HuH-7 (cell line): ENCODE data around the gene COX19.
A peak's percentile ranks its signal among the peaks of the same experiment; 100 is the strongest.
"Not testable (repeated sequence)": the region's sequence is repeated elsewhere in the genome, so short reads cannot be mapped to it uniquely, and the experiment has no call there.

Experiments used
- DNase-seq: peaks from one replicate; pipeline ENCODE4 v3.0.0; 2011; ENCODE audit warnings: low spot score

Gene COX19

GRCh38 chr7:943793-944192 lies 31.6 kb downstream of the COX19 start:
- not testable (repeated sequence) for DNase-seq

DNA sequence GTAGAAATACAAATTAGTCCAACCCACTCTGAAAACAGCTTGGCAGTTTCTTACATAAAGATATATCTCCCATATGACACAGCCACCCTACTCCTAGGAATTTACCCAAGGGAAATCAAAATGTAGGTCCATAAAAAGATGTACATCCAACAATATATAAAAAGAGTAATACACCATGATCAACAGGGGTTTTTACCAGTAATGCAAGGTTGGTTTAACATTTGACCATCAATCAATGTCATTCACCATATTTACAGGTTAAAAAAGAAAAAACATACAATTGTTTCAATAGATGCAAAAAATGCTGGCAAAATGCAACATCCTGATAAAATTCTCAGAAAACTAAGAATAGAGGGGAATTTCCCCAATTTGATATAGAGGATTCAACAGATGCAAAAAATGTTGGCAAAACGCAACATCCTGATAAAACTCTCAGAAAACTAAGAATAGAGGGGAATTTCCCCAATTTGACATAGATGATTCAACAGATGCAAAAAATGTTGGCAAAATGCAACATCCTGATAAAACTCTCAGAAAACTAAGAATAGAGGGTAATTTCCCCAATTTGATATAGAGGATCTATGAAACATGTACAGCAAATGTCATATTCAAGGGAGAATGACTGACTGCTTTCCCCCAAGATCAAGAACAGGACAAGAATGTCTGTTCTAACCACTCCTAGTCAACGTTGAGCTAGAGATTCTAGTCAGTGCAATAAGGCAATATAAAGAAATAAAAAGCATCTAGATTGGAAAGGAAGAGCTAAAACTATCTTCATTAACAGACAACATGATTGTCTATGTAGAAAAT lies 34.5 kb downstream of the COX19 start:
- DNase-seq: no peak

DNA sequence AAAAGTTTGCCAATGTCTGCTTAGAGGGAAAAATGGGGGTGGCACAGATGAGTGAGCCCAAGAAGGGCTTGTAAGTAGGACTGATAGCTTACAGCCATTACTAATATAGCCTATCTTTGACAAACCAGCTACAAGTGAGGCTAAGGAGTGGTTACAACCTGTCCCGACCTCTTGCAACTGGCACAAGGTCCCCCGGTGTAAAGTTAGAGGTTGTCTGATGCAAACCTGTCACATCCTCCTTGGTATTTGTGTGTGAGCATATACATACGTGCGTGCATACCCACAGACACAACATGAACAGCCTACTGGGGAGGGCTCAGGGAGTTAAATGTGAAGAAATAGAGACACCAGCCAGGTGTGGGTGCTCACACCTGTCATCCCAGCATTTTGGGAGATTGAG lies 35.5 kb downstream of the COX19 start:
- no peak for DNase-seq

DNA sequence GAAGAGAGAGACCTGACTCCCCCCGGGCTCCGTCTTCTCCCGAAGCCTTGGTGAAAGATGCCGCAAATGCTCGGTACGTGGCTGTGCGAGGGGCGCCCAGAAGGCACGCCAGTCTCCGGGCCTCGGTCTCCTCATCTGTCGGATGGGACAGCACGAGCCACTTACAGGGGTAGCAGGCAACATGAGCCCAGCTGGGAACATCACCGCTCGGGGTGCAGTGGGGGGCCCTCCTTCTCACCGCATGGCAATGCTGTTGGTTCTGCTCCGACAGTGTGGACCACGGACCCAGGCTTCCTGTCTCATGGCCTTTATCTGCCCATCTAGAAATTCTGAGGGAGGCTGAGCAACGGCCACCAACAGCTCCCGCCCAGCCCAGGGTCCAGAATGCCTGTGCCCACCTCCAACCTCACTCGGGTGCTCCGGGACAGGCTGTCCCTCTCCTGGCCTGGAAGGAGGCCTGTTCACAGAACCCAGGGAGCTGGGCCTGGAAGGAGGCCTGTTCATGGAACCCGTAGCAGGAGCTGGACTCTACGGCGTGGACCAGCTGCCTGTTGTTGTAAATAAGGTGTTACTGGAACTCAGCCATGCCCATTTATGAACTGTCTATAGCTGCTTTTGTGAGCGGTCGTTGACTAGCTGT lies 36.7 kb downstream of the COX19 start:
- DNase-seq: no peak

GRCh38 chr7:937856-938484 lies 37.4 kb downstream of the COX19 start:
- DNase-seq: peak; percentile 80

GRCh38 chr7:936386-937054 lies 38.8 kb downstream of the COX19 start:
- DNase-seq: peak; percentile 83

DNA sequence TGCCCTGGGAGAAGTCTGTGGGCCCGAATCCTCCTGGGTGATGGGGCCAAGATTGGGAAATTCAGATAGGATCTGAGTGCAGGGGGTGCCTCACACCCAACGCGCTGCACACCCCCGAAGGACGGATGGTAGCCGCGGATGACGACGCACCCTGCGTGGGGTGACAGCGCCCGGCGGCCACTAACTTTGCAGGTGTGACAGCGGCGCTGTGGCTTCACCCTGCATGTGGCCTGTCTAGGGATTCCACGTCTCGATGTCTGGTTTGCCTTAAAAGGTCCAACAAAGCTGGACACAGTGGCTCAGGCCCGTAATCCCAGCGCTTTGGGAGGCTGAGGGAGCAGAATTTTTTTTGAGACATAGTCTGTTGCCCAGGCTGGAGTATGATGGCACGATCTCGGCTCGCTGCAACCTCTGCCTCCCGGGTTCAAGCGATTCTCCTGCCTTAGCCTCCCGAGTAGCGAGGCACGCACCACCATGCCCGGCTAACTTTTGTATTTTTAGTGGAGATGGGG lies 39.4 kb downstream of the COX19 start:
- no peak for DNase-seq

GRCh38 chr7:935164-935873 lies 40.0 kb downstream of the COX19 start:
- DNase-seq: no peak

- DNase-seq: no peak
Observed at GRCh38 chr7:934469-935163, 40.7 kb downstream of the COX19 start.

GRCh38 chr7:932651-932975 lies 42.7 kb downstream of the COX19 start:
- DNase-seq: no peak

DNA sequence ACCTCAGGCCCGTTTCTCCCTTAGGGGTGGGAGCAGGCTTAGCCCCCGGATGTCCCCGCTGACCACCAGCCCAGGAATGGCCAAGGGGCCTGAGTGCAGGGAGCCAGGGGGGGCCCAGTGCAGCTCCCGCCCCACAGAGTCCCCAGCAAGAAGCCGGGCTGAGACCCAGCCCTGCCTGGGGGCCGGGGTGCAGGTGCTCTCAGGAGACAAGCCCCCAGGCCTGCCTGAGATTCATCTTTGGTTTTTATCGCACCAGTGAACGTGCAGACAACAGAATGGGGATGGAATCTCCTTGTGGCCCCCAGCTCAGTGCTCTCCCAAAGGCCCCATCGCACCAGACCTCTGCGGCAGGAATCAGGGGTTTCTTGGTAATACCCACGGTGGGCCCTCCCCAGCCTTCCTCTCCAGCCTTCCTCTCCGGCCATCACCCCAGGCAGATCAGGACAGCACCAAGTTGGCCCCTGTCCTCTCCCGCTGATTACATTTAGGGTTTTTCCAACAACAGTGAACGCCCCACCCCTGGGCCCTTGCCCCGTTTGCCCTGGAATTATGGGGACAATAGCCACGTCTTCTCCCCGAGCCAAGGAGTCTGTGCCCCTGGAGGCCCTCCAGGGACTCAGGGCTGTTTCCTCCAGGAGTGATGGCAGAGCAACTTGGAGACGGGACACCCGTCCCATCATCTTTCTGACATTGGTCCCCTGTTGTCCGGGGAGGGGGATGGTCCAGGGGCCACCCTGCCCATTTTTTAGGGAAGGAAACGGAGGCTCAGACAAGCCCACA lies 43.3 kb downstream of the COX19 start:
- no peak for DNase-seq

DNA sequence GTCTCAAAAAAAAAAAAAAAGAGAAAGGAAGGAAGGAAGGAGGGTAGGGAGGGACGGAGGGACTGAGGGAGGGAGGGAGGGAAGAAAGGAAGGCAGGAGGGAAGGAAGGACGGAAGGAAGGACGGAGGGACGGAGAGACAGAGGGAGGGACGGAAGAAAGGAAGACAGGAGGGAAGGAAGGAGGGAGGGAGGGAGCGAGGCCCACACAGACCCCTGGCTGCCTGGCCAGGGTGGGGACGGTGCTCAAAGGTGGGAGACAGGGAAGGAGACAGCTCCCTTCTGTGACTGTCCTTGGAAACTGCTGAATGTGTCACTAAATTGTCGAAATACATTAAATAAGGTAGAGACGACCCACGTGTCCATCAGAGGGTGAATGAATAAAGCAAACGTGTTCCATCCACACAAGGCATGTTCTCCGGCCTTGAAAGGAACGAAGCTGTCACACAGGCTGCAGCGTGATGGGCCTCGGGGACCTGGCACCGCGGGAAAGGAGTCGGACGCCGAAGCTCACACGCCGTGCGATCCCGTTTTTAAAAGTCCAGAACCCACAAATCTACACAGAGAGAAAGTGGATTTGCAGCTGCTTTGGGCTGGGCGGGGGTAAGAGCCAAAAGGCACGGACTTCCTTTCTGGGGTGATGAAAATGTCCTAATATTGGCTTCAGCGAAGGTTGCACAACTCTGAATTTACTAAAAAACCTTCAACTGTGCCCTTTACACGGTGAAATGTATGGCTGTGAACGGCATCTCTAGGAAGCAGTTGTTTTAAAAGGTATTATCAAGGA lies 44.2 kb downstream of the COX19 start:
- DNase-seq: no peak

- no peak for DNase-seq
Observed at GRCh38 chr7:929311-929711, 46.0 kb downstream of the COX19 start.

- no peak for DNase-seq
Observed at GRCh38 chr7:927031-927671, 48.2 kb downstream of the COX19 start.

- peak; percentile 95 for DNase-seq
Observed at GRCh38 chr7:926061-927030, 49.0 kb downstream of the COX19 start.

GRCh38 chr7:925601-926000 lies 49.7 kb downstream of the COX19 start:
- no peak for DNase-seq

DNA sequence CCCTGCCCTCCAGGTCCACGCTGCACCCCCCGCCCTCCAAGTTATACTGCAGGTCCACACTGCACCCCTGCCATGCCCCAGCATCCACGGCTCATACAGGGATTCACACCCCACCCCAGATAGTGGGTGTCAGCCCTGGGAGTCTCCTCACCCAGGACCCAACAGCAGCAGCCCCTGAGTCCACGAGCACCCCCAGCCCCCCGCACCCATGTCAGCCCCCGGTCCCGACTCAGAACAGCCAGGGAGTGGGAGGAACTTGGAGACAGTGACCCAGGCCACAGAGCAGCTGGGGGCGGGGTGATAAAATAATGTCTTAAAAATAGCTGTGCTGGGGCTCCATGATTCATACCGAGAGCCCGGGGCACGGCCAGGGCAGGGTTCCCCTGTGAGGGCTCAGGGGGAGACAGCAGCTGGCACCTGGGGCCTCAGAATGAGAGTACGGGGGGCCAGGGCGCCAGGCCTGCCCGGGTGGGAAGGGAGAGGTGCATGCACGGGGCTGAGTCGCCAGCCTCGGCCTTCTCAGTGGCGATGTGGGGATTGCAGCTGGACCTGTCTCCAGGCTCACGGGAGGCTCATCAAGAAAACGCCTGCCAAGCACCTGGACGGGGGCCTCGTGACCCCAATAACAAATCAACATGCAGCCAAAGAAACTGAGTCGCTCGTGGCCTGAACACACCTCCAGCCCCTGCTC lies 50.7 kb downstream of the COX19 start:
- no peak for DNase-seq
